ENCODE data around the gene CDH2. TPM values are rescaled to one million over a fixed set of nuclear protein-coding genes. Genes with fewer than 3 reads are reported as not detected.
A peak's percentile ranks its signal among the peaks of the same experiment; 100 is the strongest.

CDH2 gene
- total RNA-seq, 1 experiment from 2014 or later: 106 TPM

- no peak overlapping the region for H3K4me3 ChIP-seq (ENCODE audit: insufficient read depth, low read depth, low read length)
- no peaks in the 10 kb centered on the region; the same call in 1 of the 2 replicates for H3K27me3 ChIP-seq (ENCODE audit: control insufficient read depth, insufficient read depth, low read length)
- no peak for DNase-seq
- no peaks in the 10 kb centered on the region for H3K36me3 ChIP-seq (replicated peaks; ENCODE audit: control insufficient read depth, insufficient read depth, low read length)
These were observed 169.1 kb downstream of the CDH2 start for GRCh38 chr18:28007841-28008240.

- no peaks in the 10 kb centered on the region; the same call in 1 of the 2 replicates for H3K27me3 ChIP-seq (ENCODE audit: control insufficient read depth, insufficient read depth, low read length)
- H3K36me3 ChIP-seq (replicated peaks; ENCODE audit: control insufficient read depth, insufficient read depth, low read length): no peaks in the 10 kb centered on the region
- no peak overlapping the region for H3K4me3 ChIP-seq (ENCODE audit: insufficient read depth, low read depth, low read length)
- peak; percentile 7 for DNase-seq
These were observed 171.8 kb downstream of the CDH2 start for GRCh38 chr18:28005164-28005563.

- Histone ChIP-seq H3K27me3 (ENCODE audit: control insufficient read depth, insufficient read depth, low read length) (no peaks in the 10 kb centered on the region; the same call in 1 of the 2 replicates), H3K36me3 (replicated peaks; ENCODE audit: control insufficient read depth, insufficient read depth, low read length) (no peaks in the 10 kb centered on the region), H3K4me3 (ENCODE audit: insufficient read depth, low read depth, low read length) (no peak overlapping the region)
- DNase-seq: no peak
These were observed 172.3 kb downstream of the CDH2 start for GRCh38 chr18:28004606-28005005.

GRCh38 chr18:28003451-28003850 lies 173.5 kb downstream of the CDH2 start:
- no peaks in the 10 kb centered on the region; the same call in 1 of the 2 replicates for H3K27me3 ChIP-seq (ENCODE audit: control insufficient read depth, insufficient read depth, low read length)
- H3K4me3 ChIP-seq (ENCODE audit: insufficient read depth, low read depth, low read length): no peak overlapping the region
- DNase-seq: no peak
- no peaks in the 10 kb centered on the region for H3K36me3 ChIP-seq (replicated peaks; ENCODE audit: control insufficient read depth, insufficient read depth, low read length)

- DNase-seq: no peak
- Histone ChIP-seq H3K4me3 (ENCODE audit: insufficient read depth, low read depth, low read length) (no peak overlapping the region), H3K27me3 (ENCODE audit: control insufficient read depth, insufficient read depth, low read length) (no peaks in the 10 kb centered on the region; the same call in 1 of the 2 replicates), H3K36me3 (replicated peaks; ENCODE audit: control insufficient read depth, insufficient read depth, low read length) (no peaks in the 10 kb centered on the region)
These were observed 174.1 kb downstream of the CDH2 start for GRCh38 chr18:28002841-28003240.

- Histone ChIP-seq H3K36me3 (replicated peaks; ENCODE audit: control insufficient read depth, insufficient read depth, low read length) (no peaks in the 10 kb centered on the region), H3K4me3 (ENCODE audit: insufficient read depth, low read depth, low read length) (no peak overlapping the region), H3K27me3 (ENCODE audit: control insufficient read depth, insufficient read depth, low read length) (no peaks in the 10 kb centered on the region)
- no peak for DNase-seq
These were observed 180.1 kb downstream of the CDH2 start for GRCh38 chr18:27996801-27997272.

- Histone ChIP-seq H3K36me3 (replicated peaks; ENCODE audit: control insufficient read depth, insufficient read depth, low read length) (no peaks in the 10 kb centered on the region), H3K27me3 (ENCODE audit: control insufficient read depth, insufficient read depth, low read length) (no peaks in the 10 kb centered on the region), H3K4me3 (ENCODE audit: insufficient read depth, low read depth, low read length) (no peak overlapping the region)
- no peak for DNase-seq
These were observed 181.0 kb downstream of the CDH2 start for GRCh38 chr18:27995770-27996502.

- Histone ChIP-seq H3K27me3 (ENCODE audit: control insufficient read depth, insufficient read depth, low read length) (no peaks in the 10 kb centered on the region), H3K4me3 (ENCODE audit: insufficient read depth, low read depth, low read length) (no peak overlapping the region), H3K36me3 (replicated peaks; ENCODE audit: control insufficient read depth, insufficient read depth, low read length) (no peaks in the 10 kb centered on the region)
- DNase-seq: no peak
These were observed 182.4 kb downstream of the CDH2 start for GRCh38 chr18:27994571-27994970.

GRCh38 chr18:27991391-27991790 lies 185.5 kb downstream of the CDH2 start:
- no peak overlapping the region for H3K4me3 ChIP-seq (ENCODE audit: insufficient read depth, low read depth, low read length)
- H3K27me3 ChIP-seq (ENCODE audit: control insufficient read depth, insufficient read depth, low read length): no peaks in the 10 kb centered on the region
- DNase-seq: no peak
- H3K36me3 ChIP-seq (replicated peaks; ENCODE audit: control insufficient read depth, insufficient read depth, low read length): no peaks in the 10 kb centered on the region

- no peaks in the 10 kb centered on the region for H3K36me3 ChIP-seq (replicated peaks; ENCODE audit: control insufficient read depth, insufficient read depth, low read length)
- no peaks in the 10 kb centered on the region; the same call in 1 of the 2 replicates for H3K27me3 ChIP-seq (ENCODE audit: control insufficient read depth, insufficient read depth, low read length)
- no peak overlapping the region for H3K4me3 ChIP-seq (ENCODE audit: insufficient read depth, low read depth, low read length)
- DNase-seq: no peak
These were observed 191.1 kb downstream of the CDH2 start for GRCh38 chr18:27985832-27986231.

- Histone ChIP-seq H3K36me3 (replicated peaks; ENCODE audit: control insufficient read depth, insufficient read depth, low read length) (no peaks in the 10 kb centered on the region), H3K4me3 (ENCODE audit: insufficient read depth, low read depth, low read length) (no peak overlapping the region), H3K27me3 (ENCODE audit: control insufficient read depth, insufficient read depth, low read length) (no peaks in the 10 kb centered on the region; the same call in 1 of the 2 replicates)
- DNase-seq: no peak
These were observed 193.2 kb downstream of the CDH2 start for GRCh38 chr18:27983780-27984179.

GRCh38 chr18:27976806-27977408 lies 200.0 kb downstream of the CDH2 start:
- no peak for DNase-seq
- no peaks in the 10 kb centered on the region for H3K36me3 ChIP-seq (replicated peaks; ENCODE audit: control insufficient read depth, insufficient read depth, low read length)
- H3K4me3 ChIP-seq (ENCODE audit: insufficient read depth, low read depth, low read length): no peak overlapping the region
- no peaks in the 10 kb centered on the region for H3K27me3 ChIP-seq (ENCODE audit: control insufficient read depth, insufficient read depth, low read length)

GRCh38 chr18:27970321-27970720 lies 206.6 kb downstream of the CDH2 start:
- Histone ChIP-seq H3K36me3 (replicated peaks; ENCODE audit: control insufficient read depth, insufficient read depth, low read length) (no peaks in the 10 kb centered on the region), H3K27me3 (ENCODE audit: control insufficient read depth, insufficient read depth, low read length) (no peaks in the 10 kb centered on the region), H3K4me3 (ENCODE audit: insufficient read depth, low read depth, low read length) (no peak overlapping the region)
- no peak for DNase-seq

- Histone ChIP-seq H3K27me3 (ENCODE audit: control insufficient read depth, insufficient read depth, low read length) (no peaks in the 10 kb centered on the region), H3K4me3 (ENCODE audit: insufficient read depth, low read depth, low read length) (no peak overlapping the region), H3K36me3 (replicated peaks; ENCODE audit: control insufficient read depth, insufficient read depth, low read length) (no peaks in the 10 kb centered on the region)
- no peak for DNase-seq
These were observed 207.7 kb downstream of the CDH2 start for GRCh38 chr18:27969206-27969605.

Data from H7 (cell line).